OCI-LY1 (cell line): ENCODE data around the gene ADAMTS17.

Source experiments
- CTCF ChIP-seq: fragments of 200-600 bp; sonication (generic), shearing (Covaris generic); IDR thresholded peaks from 2 replicates; pipeline ENCODE4 v1.5.1; 2017; ENCODE audit warnings: mild to moderate bottlenecking, antibody characterized with exemption, low read length, moderate library complexity, mixed read lengths
- EZH2 ChIP-seq: fragments of 200-600 bp; sonication (generic), shearing (Covaris generic); IDR thresholded peaks from 2 replicates; pipeline ENCODE4 v1.8.0; 2017; ENCODE audit warnings: borderline replicate concordance, mixed run types, mild to moderate bottlenecking, antibody characterized with exemption, low read length, moderate library complexity, mixed read lengths

- no peak for TF ChIP-seq CTCF
- TF ChIP-seq EZH2: no peak
Observed at GRCh38 chr15:100311833-100312476, 29.8 kb downstream of the ADAMTS17 start.
